OCI-M2 (cell line): ENCODE measurements around the gene TRIM40.

Source experiments
- DNase-seq: peaks from one replicate; lab custom pipeline; 2025; ENCODE audit not compliant: unreplicated experiment; lab: John Stamatoyannopoulos, UW

The TRIM40 gene

GRCh38 chr6:30147096-30147495, 11.2 kb downstream of the TRIM40 start:
- no peak for DNase-seq

DNA sequence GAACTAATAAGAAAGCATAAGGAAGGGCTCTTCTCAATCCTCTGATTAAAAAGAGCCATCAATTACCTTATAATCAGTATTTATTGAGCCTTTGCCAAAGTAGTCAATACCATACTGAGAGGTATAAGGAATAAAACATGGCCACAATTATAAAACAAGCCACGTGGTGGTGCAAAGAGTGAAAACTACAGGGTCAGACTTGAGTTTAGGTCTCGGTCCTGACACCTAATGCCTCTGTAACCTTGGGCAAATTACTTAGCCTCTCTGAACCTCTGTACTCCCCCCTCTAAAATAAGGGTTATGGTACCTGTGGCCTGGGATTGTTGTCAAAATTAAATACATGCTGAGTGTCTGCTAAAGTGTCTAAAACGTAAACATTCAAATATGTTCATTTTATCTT, 13.3 kb downstream of the TRIM40 start:
- DNase-seq = no peak

GRCh38 chr6:30149858-30150550, 14.1 kb downstream of the TRIM40 start:
- DNase-seq = no peak

DNA sequence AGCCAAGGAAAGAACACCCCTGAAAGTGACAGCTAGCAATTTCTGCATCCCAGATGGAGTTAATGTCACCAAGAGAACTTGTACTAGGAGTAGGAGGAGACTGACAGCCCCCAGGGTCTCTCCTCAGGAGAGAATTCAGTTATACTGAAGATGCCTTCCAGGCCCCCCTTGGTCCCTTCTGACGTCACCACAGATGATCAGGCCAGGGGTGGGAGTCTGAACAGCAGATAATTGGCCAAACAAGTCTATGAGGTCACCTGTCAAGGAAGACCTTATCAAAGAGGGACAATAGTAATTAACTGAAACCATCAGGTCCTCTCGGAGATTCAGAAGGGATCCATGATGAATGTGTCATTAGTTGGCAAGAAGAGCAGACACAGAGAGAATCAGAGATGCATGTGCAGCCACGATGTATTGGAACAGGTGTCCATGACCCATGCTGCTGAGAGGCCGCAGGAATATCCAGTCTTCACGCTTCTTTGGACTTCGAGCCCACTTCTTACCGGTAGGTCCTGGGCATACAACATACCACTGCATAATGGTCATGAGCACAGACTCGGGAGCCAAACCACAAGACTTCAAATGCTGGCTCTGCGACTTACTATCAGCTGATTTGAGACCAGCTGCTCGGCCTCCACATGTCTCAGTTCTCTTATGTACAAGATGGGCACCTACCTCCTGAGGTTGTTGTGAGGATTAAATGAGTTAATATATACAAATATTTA, 14.9 kb downstream of the TRIM40 start:
- DNase-seq = no peak

DNA sequence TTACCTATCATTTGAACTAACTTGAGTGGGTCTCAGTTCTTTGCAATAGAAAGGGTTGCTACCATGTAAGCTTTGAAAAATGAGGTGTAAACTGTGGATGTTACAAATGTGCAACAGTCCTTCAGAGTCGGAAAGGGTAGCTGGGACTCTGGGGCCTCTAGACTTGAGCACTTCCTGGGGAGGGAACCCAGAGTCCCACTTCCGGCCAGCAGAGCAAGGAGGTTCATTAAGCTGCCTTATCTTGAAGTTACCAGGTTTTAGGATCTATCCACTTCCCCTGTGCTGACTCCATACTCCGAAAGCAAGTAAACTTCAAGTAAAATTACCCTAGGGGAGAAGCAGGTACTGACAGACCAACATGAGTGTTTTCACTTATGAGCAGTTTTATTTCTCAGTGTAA, 15.6 kb downstream of the TRIM40 start:
- no peak for DNase-seq

DNA sequence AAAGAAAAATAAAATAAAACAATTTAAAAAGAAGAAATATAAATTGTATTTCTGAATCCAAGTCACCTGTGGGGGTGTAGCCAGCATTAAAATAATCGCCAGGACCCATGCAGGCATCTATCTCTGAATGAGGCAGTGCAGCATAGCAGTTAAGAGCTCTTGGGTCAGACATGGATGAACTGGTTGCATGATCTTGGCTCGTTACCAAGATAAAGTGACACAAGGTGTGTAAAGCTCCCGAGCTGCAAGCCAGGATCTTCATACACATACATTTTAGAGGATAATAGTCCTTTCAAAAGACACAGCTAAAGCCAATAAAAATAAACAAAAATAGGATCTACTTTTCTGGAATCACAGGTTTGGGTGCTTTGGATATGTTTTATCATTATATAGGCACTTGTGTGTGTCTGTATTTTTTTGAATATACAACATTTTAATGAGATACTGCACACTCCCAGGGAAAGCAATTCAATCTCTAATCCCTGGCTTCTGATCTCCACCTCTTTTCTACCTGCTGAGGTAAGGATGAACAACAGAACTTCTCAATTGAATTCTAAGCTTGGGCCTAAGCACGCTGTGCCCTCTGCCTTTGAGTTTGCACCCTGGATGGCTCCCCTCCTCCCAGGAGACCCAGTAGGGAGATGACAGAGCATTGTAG, 16.2 kb downstream of the TRIM40 start:
- no peak for DNase-seq

GRCh38 chr6:30152910-30153610, 17.1 kb downstream of the TRIM40 start:
- DNase-seq = no peak

- DNase-seq = no peak
Measured at GRCh38 chr6:30154061-30154460, 18.1 kb downstream of the TRIM40 start.

GRCh38 chr6:30154709-30155519, 19.0 kb downstream of the TRIM40 start:
- DNase-seq = no peak

DNA sequence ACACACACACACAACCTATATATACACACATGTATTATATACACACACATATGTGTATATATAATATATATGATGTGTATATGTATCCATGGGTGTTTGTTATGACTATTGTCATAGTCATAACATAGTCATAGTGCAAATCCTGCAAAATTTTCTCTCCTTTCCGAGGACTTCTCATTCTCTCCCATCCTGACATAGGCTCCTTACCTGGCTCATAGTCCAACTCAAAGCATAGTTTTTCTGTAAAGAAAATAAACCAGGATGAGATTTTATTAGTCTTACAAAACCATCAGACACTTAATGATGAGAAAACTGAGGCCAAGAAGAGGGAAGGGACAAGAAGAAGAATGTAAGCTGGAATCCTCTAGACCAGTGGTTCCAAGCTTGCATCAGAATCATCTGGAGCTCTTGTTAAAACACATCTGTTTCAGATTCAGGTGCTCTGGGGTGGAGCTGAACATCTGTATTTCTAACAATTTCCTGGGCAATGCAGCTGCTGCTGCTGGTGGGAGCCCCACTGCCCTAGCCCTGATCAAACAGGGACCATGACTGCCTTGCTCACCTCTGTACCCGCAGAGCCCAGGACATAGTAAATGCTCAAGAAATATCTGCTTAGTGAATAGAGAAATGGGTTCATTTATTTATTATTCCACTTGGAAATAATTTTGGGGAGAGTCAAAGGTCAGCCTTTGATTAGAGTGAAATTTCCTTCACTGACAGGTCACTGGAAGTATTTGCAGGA, 19.8 kb downstream of the TRIM40 start:
- DNase-seq = no peak

- no peak for DNase-seq
Measured at GRCh38 chr6:30156262-30156599, 20.3 kb downstream of the TRIM40 start.

- DNase-seq = no peak
Measured at GRCh38 chr6:30156774-30157173, 20.8 kb downstream of the TRIM40 start.

DNA sequence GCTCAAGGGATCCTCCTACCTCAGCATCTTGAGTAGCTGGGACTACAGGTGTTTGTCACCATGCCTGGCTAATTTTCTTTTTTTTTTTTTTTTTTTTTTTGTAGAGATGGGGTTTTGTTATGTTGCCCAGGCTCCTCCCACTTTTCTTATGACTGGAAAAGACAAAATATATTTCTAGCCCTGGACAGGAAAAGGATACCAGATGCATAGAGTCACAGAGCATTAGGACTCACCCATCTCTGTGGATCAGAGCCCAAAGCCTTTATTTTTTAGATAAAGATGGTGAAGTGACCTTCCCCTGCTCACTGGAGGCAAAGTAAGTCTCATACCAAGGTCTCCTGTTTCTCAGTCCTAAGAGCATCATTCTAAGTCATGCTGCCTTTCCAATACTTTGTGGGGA, 21.6 kb downstream of the TRIM40 start:
- DNase-seq = no peak

DNA sequence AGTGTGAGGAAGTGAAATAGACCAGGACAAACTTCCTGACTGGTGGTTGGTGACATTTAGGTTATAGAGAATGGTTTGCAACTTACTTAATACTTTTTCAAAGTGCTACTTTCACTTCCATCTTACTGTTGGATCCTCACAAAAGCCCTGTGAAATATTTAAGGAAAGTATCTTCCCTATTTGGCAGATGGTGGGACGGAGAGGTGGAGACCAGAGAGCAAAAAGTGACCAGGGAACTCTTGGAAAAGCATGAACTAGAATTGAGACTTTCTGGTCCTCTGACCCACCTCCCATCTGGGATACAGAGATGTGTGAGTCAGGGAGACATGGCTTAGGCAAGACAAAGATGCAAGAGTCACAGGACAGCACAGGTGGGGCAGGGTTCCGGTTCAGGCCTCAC, 22.1 kb downstream of the TRIM40 start:
- no peak for DNase-seq

GRCh38 chr6:30158475-30159040, 22.6 kb downstream of the TRIM40 start:
- DNase-seq = no peak

- DNase-seq = no peak
Measured at GRCh38 chr6:30160008-30160784, 24.3 kb downstream of the TRIM40 start.

- no peak for DNase-seq
Measured at GRCh38 chr6:30160785-30161531, 25.0 kb downstream of the TRIM40 start, which contains the start of gene TRIM10. Gene TRIM10 (minus strand): TSS chr6:30161211. CDS start chr6:30160858, 353 bp downstream.
